Activated CD8-positive, alpha-beta memory T cell treated with anti-CD3 and anti-CD28 coated beads, Interleukin-2, amount 10 ng/mL, durations not matched to agents 7 days and 5 days (primary cell): ENCODE data around the gene CCNB3. TPM values are rescaled to one million over a fixed set of nuclear protein-coding genes. Genes with fewer than 3 reads are reported as not detected.

ENCODE experiments used
- ATAC-seq: fragments of 150-1000 bp; cut with Tn5 transposase; one replicate; pipeline ENCODE4 v1.10.0; 2021; ENCODE audit warnings: moderate library complexity
- CTCF ChIA-PET: fragments of 350-600 bp; sonication (Branson Sonifier 250); formaldehyde crosslinking; loops from one replicate; lab custom pipeline; 2021; ENCODE audit warnings: antibody characterized with exemption; lab: Charles Lee
- DNase-seq: peaks from one replicate; pipeline ENCODE4 v3.0.0-alpha.2; 2020
- H3K27ac Mint-ChIP-seq: one replicate; pipeline ENCODE4 v1.8.0; 2021; ENCODE audit warnings: mild to moderate bottlenecking, mixed read lengths
- H3K27me3 Mint-ChIP-seq: one replicate; pipeline ENCODE4 v1.8.0; 2021; ENCODE audit warnings: mixed read lengths
- H3K36me3 Mint-ChIP-seq: one replicate; pipeline ENCODE4 v1.8.0; 2021; ENCODE audit warnings: mild to moderate bottlenecking, mixed read lengths
- H3K4me1 Mint-ChIP-seq: one replicate; pipeline ENCODE4 v1.8.0; 2021; ENCODE audit warnings: mixed read lengths
- H3K4me3 Mint-ChIP-seq: one replicate; pipeline ENCODE4 v1.8.0; 2021; ENCODE audit warnings: mild to moderate bottlenecking, moderate library complexity, mixed read lengths
- H3K9me3 Mint-ChIP-seq: one replicate; pipeline ENCODE4 v1.8.0; 2022; ENCODE audit warnings: low read depth, mixed read lengths
- total RNA-seq, 2 experiments: library from RNA; stranded (reverse); gene quantifications; one replicate each; pipeline ENCODE4 v1.2.3, GENCODE V29; 2021

Gene CCNB3
- under 1 TPM; 0.23 to 0.49 TPM for total RNA-seq

GRCh38 chrX:50204364-50204899, at the start of gene CCNB3:
TSS of gene CCNB3 (plus strand) at chrX:50204765. CDS start at chrX:50285164, 80,399 bp downstream.
- peak within 1 kb of the TSS; percentile 67 for H3K4me3 Mint-ChIP-seq
- no peaks in the 10 kb centered on the region for H3K9me3 Mint-ChIP-seq
- peak; percentile 83 for DNase-seq
- peaks cover 3% of the 10 kb centered on the region for H3K27me3 Mint-ChIP-seq
- peak; percentile 99 for ATAC-seq
- H3K36me3 Mint-ChIP-seq = peaks cover 2% of the 10 kb centered on the region
- CTCF ChIA-PET = interaction anchor here (1.0 to 1.1 kb wide), 2 partner anchors 320 to 321 kb away, joined by 3 read pairs; no protein-coding TSS in a partner anchor
- H3K4me1 Mint-ChIP-seq = peaks cover 11% of the 10 kb centered on the region
- H3K27ac Mint-ChIP-seq = peak within 1 kb of the TSS; percentile 78

GRCh38 chrX:50157545-50158135, 46.9 kb upstream of the CCNB3 start:
- H3K4me1 Mint-ChIP-seq = peaks cover 2% of the 10 kb centered on the region
- CTCF ChIA-PET = no interaction called here
- DNase-seq = no peak
- no peak for ATAC-seq
- H3K9me3 Mint-ChIP-seq = no peaks in the 10 kb centered on the region
- no peaks in the 10 kb centered on the region for H3K36me3 Mint-ChIP-seq
- H3K27ac Mint-ChIP-seq = no peak overlapping the region
- H3K27me3 Mint-ChIP-seq = peaks cover 5% of the 10 kb centered on the region
- no peak overlapping the region for H3K4me3 Mint-ChIP-seq

- H3K4me1 Mint-ChIP-seq = peaks cover 2% of the 10 kb centered on the region
- H3K36me3 Mint-ChIP-seq = no peaks in the 10 kb centered on the region
- no peak for DNase-seq
- H3K9me3 Mint-ChIP-seq = no peaks in the 10 kb centered on the region
- CTCF ChIA-PET = no interaction called here
- H3K27ac Mint-ChIP-seq = no peak overlapping the region
- H3K4me3 Mint-ChIP-seq = no peak overlapping the region
- ATAC-seq = no peak
- H3K27me3 Mint-ChIP-seq = peaks cover 5% of the 10 kb centered on the region
These were observed 46.0 kb upstream of the CCNB3 start for GRCh38 chrX:50158593-50158992.

GRCh38 chrX:50161127-50161526, 43.4 kb upstream of the CCNB3 start:
- Mint-ChIP-seq H3K27ac (no peak overlapping the region), H3K36me3 (no peaks in the 10 kb centered on the region), H3K9me3 (no peaks in the 10 kb centered on the region), H3K4me1 (peaks cover 2% of the 10 kb centered on the region), H3K27me3 (no peaks in the 10 kb centered on the region), H3K4me3 (no peak overlapping the region)
- ATAC-seq (no peak), DNase-seq (no peak)
- CTCF ChIA-PET = no interaction called here

- CTCF ChIA-PET = no interaction called here
- Mint-ChIP-seq H3K27me3 (peaks cover 3% of the 10 kb centered on the region), H3K27ac (no peak overlapping the region), H3K4me3 (no peak overlapping the region), H3K9me3 (no peaks in the 10 kb centered on the region), H3K36me3 (no peaks in the 10 kb centered on the region), H3K4me1 (peaks cover 16% of the 10 kb centered on the region)
- DNase-seq (no peak), ATAC-seq (no peak)
These were observed 38.8 kb upstream of the CCNB3 start for GRCh38 chrX:50165727-50166126.

- Mint-ChIP-seq H3K27me3 (peaks cover 3% of the 10 kb centered on the region), H3K36me3 (no peaks in the 10 kb centered on the region), H3K4me3 (no peak overlapping the region), H3K4me1 (peaks cover 14% of the 10 kb centered on the region), H3K9me3 (peaks cover 2% of the 10 kb centered on the region), H3K27ac (no peak overlapping the region)
- DNase-seq (no peak), ATAC-seq (no peak)
- CTCF ChIA-PET = no interaction called here
These were observed 37.2 kb upstream of the CCNB3 start for GRCh38 chrX:50167366-50167765.

GRCh38 chrX:50168241-50168687, 36.3 kb upstream of the CCNB3 start:
- DNase-seq (no peak), ATAC-seq (no peak)
- no peak overlapping the region for H3K27ac Mint-ChIP-seq
- H3K27me3 Mint-ChIP-seq = peaks cover 3% of the 10 kb centered on the region
- CTCF ChIA-PET = no interaction called here
- no peak overlapping the region for H3K4me3 Mint-ChIP-seq
- H3K9me3 Mint-ChIP-seq = peaks cover 2% of the 10 kb centered on the region
- peaks cover 14% of the 10 kb centered on the region for H3K4me1 Mint-ChIP-seq
- no peaks in the 10 kb centered on the region for H3K36me3 Mint-ChIP-seq

- Mint-ChIP-seq H3K27me3 (peaks cover 3% of the 10 kb centered on the region), H3K9me3 (peaks cover 2% of the 10 kb centered on the region), H3K4me3 (no peak overlapping the region), H3K4me1 (peaks cover 14% of the 10 kb centered on the region), H3K27ac (no peak overlapping the region), H3K36me3 (no peaks in the 10 kb centered on the region)
- DNase-seq (no peak), ATAC-seq (no peak)
- CTCF ChIA-PET = no interaction called here
These were observed 34.8 kb upstream of the CCNB3 start for GRCh38 chrX:50169717-50170116.

- H3K4me1 Mint-ChIP-seq = no peaks in the 10 kb centered on the region
- H3K4me3 Mint-ChIP-seq = no peak overlapping the region
- no peaks in the 10 kb centered on the region for H3K36me3 Mint-ChIP-seq
- H3K27me3 Mint-ChIP-seq = no peaks in the 10 kb centered on the region
- no peak overlapping the region for H3K27ac Mint-ChIP-seq
- CTCF ChIA-PET = no interaction called here
- ATAC-seq (no peak), DNase-seq (no peak)
- H3K9me3 Mint-ChIP-seq = no peaks in the 10 kb centered on the region
These were observed 24.3 kb upstream of the CCNB3 start for GRCh38 chrX:50180073-50180940.

GRCh38 chrX:50183891-50184290, 20.7 kb upstream of the CCNB3 start:
- peaks cover 7% of the 10 kb centered on the region for H3K27me3 Mint-ChIP-seq
- no peak overlapping the region for H3K4me3 Mint-ChIP-seq
- no peaks in the 10 kb centered on the region for H3K4me1 Mint-ChIP-seq
- no peak for DNase-seq
- CTCF ChIA-PET = no interaction called here
- no peaks in the 10 kb centered on the region for H3K9me3 Mint-ChIP-seq
- no peaks in the 10 kb centered on the region for H3K36me3 Mint-ChIP-seq
- no peak for ATAC-seq
- no peak overlapping the region for H3K27ac Mint-ChIP-seq

GRCh38 chrX:50188859-50189600, 15.5 kb upstream of the CCNB3 start:
- DNase-seq (no peak), ATAC-seq (no peak)
- Mint-ChIP-seq H3K36me3 (no peaks in the 10 kb centered on the region), H3K9me3 (no peaks in the 10 kb centered on the region), H3K27me3 (peaks cover 9% of the 10 kb centered on the region), H3K4me3 (no peak overlapping the region), H3K27ac (no peak overlapping the region), H3K4me1 (no peaks in the 10 kb centered on the region)
- CTCF ChIA-PET = interaction anchor here (1.4 kb wide), 1 partner anchor 274 kb away, joined by 3 read pairs; no protein-coding TSS in a partner anchor

- Mint-ChIP-seq H3K4me1 (peaks cover 1% of the 10 kb centered on the region), H3K27me3 (peaks cover 15% of the 10 kb centered on the region)
- CTCF ChIA-PET = no interaction called here
These were observed 6.2 kb upstream of the CCNB3 start for GRCh38 chrX:50198348-50198747.

GRCh38 chrX:50200907-50201306, 3.7 kb upstream of the CCNB3 start, which contains the start of gene AKAP4:
TSS of gene AKAP4 (minus strand) at chrX:50201007. CDS start at chrX:50200889, 118 bp downstream.
- Mint-ChIP-seq H3K27me3 (peaks cover 12% of the 10 kb centered on the region), H3K4me1 (peaks cover 11% of the 10 kb centered on the region), H3K9me3 (no peaks in the 10 kb centered on the region), H3K36me3 (peaks cover 2% of the 10 kb centered on the region), H3K27ac (no peak within 1 kb of the TSS), H3K4me3 (no peak within 1 kb of the TSS)
- no peak for DNase-seq
- no peak for ATAC-seq
- CTCF ChIA-PET = no interaction called here

More at GRCh38 chrX:50198348-50198747, 6.2 kb upstream of the CCNB3 start:
- ATAC-seq = no peak
- no peak for DNase-seq
- no peak overlapping the region for H3K27ac Mint-ChIP-seq
- no peak overlapping the region for H3K4me3 Mint-ChIP-seq
- no peaks in the 10 kb centered on the region for H3K9me3 Mint-ChIP-seq
- H3K36me3 Mint-ChIP-seq = no peaks in the 10 kb centered on the region
